Activated naive CD4-positive, alpha-beta T cell treated with anti-CD3 and anti-CD28 coated beads, Interleukin-2, amount 50 U/mL, for 24 hours (primary cell): Measurements from ENCODE around the gene CXCR6.

ENCODE experiments used
- H3K27ac Mint-ChIP-seq: one replicate; pipeline ENCODE4 v1.8.0; 2021; ENCODE audit warnings: mild to moderate bottlenecking, mixed read lengths
- H3K27me3 Mint-ChIP-seq: one replicate; pipeline ENCODE4 v1.8.0; 2021; ENCODE audit warnings: mixed read lengths
- H3K36me3 Mint-ChIP-seq: one replicate; pipeline ENCODE4 v1.8.0; 2021; ENCODE audit warnings: mixed read lengths
- H3K4me1 Mint-ChIP-seq: one replicate; pipeline ENCODE4 v1.8.0; 2021; ENCODE audit warnings: mixed read lengths
- H3K4me3 Mint-ChIP-seq: one replicate; pipeline ENCODE4 v1.8.0; 2021; ENCODE audit warnings: mild to moderate bottlenecking, mixed read lengths
- H3K9me3 Mint-ChIP-seq: one replicate; pipeline ENCODE4 v1.8.0; 2021; ENCODE audit warnings: mixed read lengths

The CXCR6 gene

DNA sequence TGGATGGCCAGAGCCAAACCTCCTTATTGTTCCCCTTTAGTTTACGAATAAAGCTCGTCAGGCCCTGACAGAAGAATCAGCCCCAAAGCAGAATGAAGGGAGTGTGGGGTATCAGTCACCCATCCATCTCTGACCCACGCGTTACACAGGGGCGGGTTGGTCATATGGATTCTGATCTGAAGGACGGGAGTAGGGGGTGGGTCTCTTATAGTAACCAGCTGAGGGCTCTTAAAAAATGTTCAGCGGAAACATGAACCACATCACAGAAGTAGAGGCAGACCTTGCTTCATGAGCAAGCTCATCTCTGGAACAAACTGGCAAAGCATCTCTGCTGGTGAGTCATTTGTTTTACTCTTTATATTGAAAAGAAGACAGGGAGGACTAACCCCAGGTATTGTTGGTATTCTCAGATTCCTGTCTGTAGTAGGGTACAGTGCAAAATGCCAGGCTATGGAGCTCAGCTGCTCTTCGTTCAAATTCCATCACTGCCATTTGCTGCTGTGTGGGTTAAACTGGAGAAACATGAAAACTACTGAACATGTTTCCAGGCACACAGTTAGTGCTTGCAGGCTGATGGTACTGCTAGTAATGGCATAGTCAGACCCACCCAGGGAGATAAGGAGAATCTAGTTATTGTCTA lies at the start of gene CXCR6:
TSS of gene CXCR6 (plus strand) at position 258 of the 640 bp plus-strand sequence. CDS start 3,018 bp downstream, outside the sequence.
- H3K4me3 Mint-ChIP-seq, result peak within 1 kb of the TSS; percentile 58
- H3K9me3 Mint-ChIP-seq, result no peaks in the 10 kb centered on the region
- no peaks in the 10 kb centered on the region for H3K27me3 Mint-ChIP-seq
- H3K27ac Mint-ChIP-seq, result peak within 1 kb of the TSS; percentile 12
- peaks cover 39% of the 10 kb centered on the region for H3K4me1 Mint-ChIP-seq
- peaks cover 15% of the 10 kb centered on the region for H3K36me3 Mint-ChIP-seq

DNA sequence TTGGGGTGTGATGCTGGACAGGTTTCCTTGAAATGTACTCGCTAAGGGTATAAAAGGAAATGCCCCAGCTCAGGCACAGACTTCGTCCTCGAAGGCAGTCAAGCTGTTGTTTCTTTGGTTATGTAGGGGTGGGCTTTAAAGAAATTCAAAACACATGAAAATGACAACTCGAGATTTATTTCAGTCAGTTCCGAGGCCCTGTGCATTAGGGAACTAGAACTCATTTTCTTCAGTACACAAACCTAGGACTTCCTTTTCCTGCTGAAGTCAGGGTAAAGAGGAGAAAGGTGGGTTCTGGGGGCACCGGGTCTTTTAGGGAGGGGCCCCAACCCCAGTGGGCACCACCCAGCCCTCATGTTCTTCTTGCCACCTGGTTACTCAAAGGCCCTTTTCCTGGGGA lies 49.2 kb upstream of the CXCR6 start:
- Mint-ChIP-seq H3K9me3 (no peaks in the 10 kb centered on the region), H3K36me3 (peaks cover 2% of the 10 kb centered on the region), H3K27ac (peak overlapping the region; percentile 48), H3K4me3 (no peak overlapping the region), H3K27me3 (no peaks in the 10 kb centered on the region), H3K4me1 (peaks cover 47% of the 10 kb centered on the region)

DNA sequence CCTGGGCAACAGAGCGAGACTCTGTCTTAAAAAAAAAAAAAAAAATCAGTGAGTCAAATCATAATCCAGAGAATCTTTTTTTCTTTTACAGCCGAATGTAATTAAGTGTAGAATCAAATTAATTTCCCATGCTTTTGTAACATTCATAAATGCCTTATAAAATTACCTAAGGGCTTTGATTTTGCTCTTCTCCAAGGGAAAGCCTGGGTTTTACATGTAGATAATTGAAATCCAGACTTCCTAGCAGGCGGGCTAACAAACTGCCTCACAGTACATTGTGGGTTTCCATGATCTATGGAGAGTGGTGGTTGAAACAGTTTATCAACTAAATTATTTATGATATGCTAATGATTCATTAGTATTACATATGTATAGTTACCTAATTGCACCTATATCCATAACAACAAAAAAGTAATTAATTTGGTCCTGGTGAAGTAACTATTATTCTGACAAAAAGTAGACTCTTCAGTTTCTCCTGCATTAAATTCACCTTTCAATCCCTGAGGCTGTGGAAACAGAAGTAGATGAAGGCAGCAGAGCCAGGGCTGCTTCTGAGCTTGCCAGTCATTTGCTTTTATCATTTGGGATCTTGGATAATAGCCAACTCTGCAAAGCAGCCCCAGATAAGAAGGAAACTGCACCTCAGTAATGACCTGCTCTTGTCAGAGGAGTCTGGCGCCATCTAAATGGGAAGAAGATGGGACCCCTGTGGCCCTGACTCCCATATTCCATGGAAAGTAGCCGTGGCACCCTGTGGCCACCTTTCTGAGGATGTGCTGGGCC lies 47.4 kb upstream of the CXCR6 start:
- H3K27ac Mint-ChIP-seq, result no peak overlapping the region
- no peaks in the 10 kb centered on the region for H3K9me3 Mint-ChIP-seq
- H3K36me3 Mint-ChIP-seq, result peaks cover 2% of the 10 kb centered on the region
- H3K27me3 Mint-ChIP-seq, result no peaks in the 10 kb centered on the region
- H3K4me1 Mint-ChIP-seq, result peaks cover 34% of the 10 kb centered on the region
- H3K4me3 Mint-ChIP-seq, result no peak overlapping the region

DNA sequence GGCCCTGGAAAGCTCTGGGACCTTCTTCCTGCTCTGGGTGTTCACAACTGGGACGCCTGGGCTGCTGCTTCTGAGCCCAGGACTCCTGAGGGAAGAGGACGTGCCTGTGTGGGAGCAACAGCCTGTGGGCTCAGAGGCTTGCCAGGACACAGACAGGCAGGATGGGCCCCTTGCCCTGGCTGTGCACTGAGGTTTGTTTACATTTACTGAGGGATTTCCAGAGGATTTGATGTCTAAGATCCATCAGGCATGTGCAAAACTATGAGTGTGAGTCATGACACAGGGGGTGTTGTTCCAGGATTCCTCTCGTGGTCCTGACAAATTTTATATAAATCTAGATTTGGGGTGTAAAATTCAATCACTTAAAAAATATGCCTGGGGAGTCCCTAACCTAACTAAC lies 46.3 kb upstream of the CXCR6 start:
- Mint-ChIP-seq H3K27ac (no peak overlapping the region), H3K4me1 (peaks cover 24% of the 10 kb centered on the region), H3K4me3 (no peak overlapping the region), H3K9me3 (no peaks in the 10 kb centered on the region), H3K27me3 (no peaks in the 10 kb centered on the region), H3K36me3 (peaks cover 2% of the 10 kb centered on the region)

DNA sequence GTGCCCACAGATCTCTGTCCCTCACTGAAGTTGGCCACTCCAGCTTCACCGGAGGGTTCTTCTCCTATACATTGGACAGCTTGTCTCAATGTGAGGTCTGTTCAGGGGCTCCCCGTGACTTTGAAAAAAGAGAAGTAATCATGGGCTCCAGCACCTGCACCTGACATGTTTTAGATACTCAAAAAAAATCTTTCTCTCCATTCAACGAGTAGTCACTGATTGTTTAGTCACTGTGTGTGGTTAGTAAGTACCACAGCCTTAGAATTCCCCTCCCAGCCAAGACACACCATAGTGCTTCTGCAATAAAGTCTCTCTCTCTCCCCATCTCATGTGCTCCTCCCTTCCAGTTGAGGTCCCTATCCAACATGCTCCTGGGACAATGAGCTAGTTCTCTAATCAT lies 38.3 kb upstream of the CXCR6 start:
- Mint-ChIP-seq H3K27me3 (no peaks in the 10 kb centered on the region), H3K9me3 (no peaks in the 10 kb centered on the region), H3K4me3 (no peak overlapping the region), H3K4me1 (peaks cover 18% of the 10 kb centered on the region), H3K36me3 (peaks cover 11% of the 10 kb centered on the region), H3K27ac (no peak overlapping the region)

DNA sequence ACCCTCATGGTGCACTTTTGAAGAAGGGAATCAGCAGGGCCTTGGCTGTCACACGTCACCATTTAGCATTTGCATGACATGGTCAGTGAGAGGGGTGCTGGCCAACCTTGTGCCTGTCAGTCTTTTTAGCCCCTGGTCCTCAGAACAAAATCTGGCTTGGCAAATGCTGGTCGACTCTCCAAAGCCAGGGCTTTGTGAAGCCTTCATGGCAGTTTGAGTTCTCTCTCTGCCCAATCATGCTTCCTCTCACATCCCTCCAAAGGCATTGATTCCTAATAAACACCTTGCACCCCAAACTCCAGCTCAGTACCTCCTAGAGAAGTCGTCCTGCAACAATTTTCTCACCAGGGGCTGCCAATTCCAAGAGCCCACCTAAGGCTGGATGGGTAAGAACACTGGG lies 37.5 kb upstream of the CXCR6 start:
- no peak overlapping the region for H3K4me3 Mint-ChIP-seq
- peaks cover 18% of the 10 kb centered on the region for H3K4me1 Mint-ChIP-seq
- no peaks in the 10 kb centered on the region for H3K27me3 Mint-ChIP-seq
- H3K27ac Mint-ChIP-seq, result no peak overlapping the region
- H3K9me3 Mint-ChIP-seq, result no peaks in the 10 kb centered on the region
- peaks cover 11% of the 10 kb centered on the region for H3K36me3 Mint-ChIP-seq

DNA sequence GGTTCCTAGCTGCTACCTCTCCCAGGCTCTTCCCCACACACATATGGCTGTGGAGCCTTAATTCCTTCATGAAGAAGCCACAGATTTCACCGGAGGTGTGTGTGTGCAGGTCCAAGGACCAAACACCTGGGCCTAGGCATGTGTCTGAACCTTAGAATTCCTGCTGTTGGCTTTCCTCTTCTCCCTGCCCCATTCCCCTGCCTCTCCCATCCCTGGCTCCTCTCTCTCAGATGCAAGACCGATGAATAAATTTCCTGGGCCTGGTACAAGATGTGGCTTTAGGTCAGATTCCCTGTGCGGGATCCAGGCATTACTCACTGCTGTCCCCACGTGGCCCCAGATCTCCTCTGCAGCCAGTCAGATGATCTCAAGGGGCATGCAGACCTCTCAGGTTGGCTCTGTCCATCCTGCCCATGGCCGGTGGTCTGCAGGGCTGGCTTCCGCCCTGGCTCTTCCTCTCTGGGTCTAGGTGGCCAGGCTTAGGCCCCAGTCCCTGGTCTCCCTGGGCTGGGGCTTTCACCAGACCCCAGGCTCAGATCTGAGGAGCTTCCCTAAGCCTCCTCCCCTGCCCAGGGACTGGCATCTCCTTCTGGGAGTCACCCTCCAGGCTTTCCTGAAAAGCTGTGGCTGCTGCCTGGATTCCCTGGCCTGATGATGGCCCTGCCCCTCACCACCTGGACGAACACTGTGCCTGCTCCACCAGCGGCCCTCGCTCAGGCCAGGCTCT lies 36.4 kb upstream of the CXCR6 start:
- H3K27ac Mint-ChIP-seq, result no peak overlapping the region
- no peaks in the 10 kb centered on the region for H3K27me3 Mint-ChIP-seq
- H3K9me3 Mint-ChIP-seq, result no peaks in the 10 kb centered on the region
- peaks cover 11% of the 10 kb centered on the region for H3K36me3 Mint-ChIP-seq
- H3K4me3 Mint-ChIP-seq, result no peak overlapping the region
- H3K4me1 Mint-ChIP-seq, result peaks cover 18% of the 10 kb centered on the region

DNA sequence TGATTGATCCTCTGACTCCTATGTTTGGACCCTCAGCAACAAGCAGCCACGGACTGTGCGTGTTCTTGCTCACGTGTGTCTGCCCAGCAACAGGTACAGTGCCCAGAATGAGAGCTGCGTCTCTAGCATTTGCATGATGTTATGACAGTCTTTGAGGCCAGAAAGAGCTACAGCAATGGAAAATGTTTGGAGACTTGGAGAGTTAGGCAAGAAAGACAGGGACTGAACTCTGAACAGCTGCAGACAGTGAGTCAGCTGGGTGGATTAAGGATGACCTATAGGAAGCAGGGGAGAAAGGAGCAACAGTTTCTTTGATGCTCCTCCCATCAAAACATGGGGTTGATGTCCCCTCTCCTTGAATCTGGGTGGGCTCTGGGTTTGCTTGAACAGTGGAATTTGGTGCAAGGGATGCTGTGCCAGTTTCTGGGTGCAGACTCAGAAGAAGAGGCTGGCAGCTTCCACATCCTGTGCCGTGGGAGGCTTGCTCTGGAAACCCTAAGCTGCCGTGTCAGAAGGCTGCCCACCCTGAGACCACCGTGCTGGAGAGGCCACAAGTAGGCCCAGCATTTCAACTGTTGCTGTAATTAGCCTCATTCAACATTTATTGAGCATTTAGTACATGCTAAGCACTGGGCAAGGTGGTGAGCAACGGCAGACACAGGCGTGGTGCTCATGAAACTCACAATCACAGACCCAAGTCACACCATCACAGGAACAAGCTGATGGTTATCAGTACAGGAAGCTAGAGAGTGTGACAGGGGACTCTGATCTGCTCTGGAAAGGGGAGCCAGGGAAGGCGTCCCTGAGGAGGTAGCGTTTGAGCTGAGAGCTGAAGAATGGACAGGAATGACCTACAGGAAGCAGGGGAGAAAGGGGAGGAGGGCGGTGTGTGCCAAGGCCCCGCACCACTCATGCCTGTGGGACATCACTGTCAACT lies 35.2 kb upstream of the CXCR6 start:
- no peak overlapping the region for H3K4me3 Mint-ChIP-seq
- peaks cover 18% of the 10 kb centered on the region for H3K4me1 Mint-ChIP-seq
- no peaks in the 10 kb centered on the region for H3K27me3 Mint-ChIP-seq
- no peak overlapping the region for H3K27ac Mint-ChIP-seq
- no peaks in the 10 kb centered on the region for H3K9me3 Mint-ChIP-seq
- peaks cover 11% of the 10 kb centered on the region for H3K36me3 Mint-ChIP-seq

DNA sequence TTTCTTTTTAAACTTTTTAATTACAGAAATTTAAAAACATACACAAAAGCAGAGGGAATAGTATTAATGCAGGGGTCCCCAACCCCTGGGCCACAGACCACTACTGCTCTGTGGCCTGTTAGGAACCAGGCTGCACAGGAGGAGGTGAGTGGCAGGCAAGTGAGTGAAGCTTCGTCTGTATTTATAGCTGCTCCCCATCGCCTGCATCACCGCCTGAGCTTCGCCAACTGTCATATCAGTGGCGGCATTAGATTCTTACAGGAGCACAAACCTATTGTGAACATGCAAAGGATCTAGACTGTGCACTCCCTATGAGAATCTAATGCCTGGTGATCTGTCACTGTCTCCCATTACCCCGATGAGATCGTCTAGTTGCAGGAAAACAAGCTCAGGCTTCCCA lies 34.5 kb upstream of the CXCR6 start:
- H3K4me3 Mint-ChIP-seq, result no peak overlapping the region
- H3K4me1 Mint-ChIP-seq, result peaks cover 18% of the 10 kb centered on the region
- no peaks in the 10 kb centered on the region for H3K9me3 Mint-ChIP-seq
- H3K36me3 Mint-ChIP-seq, result peaks cover 11% of the 10 kb centered on the region
- no peaks in the 10 kb centered on the region for H3K27me3 Mint-ChIP-seq
- H3K27ac Mint-ChIP-seq, result no peak overlapping the region

DNA sequence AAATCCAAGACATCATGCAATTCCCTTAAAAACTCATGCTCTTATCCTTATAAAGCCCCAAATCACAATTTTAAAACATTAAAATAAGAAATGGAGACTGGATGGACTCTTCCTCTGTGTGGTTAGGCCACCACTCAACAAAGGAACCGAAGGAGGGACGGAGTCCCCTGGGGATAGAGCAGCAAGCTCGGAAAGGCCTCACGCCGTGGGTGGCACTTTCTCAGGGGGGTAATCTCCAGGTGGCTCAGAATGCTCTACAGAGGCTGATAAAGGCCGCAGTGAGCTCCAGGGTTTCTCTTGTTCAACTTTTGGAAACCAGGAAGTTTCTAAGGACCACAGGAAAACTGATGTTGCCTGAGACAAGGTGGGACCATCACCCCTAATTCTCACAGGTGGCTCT lies 33.7 kb upstream of the CXCR6 start:
- peaks cover 11% of the 10 kb centered on the region for H3K36me3 Mint-ChIP-seq
- no peak overlapping the region for H3K27ac Mint-ChIP-seq
- H3K4me1 Mint-ChIP-seq, result peaks cover 18% of the 10 kb centered on the region
- no peaks in the 10 kb centered on the region for H3K9me3 Mint-ChIP-seq
- H3K27me3 Mint-ChIP-seq, result no peaks in the 10 kb centered on the region
- no peak overlapping the region for H3K4me3 Mint-ChIP-seq

DNA sequence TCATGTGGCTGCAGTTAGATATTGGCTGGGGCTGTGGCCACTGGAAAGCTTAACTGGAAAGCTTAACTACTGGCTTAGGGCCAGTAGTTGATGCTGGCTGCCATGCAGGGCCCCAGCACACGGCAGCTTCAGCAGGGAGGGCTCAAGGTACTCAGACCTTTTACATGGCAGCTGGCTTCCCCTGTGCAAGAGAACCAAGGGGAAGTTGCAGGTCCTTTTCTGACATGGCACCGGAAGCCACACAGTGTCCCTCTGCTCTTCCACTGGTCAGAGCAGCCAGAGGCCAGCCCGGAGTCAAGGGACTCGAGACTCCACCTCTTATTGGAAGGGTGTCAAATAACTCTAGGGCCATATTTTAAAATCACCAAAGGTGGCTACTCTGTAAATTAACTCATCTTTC lies 32.4 kb upstream of the CXCR6 start:
- Mint-ChIP-seq H3K27ac (no peak overlapping the region), H3K9me3 (no peaks in the 10 kb centered on the region), H3K4me1 (peaks cover 31% of the 10 kb centered on the region), H3K4me3 (no peak overlapping the region), H3K27me3 (no peaks in the 10 kb centered on the region), H3K36me3 (peaks cover 6% of the 10 kb centered on the region)

DNA sequence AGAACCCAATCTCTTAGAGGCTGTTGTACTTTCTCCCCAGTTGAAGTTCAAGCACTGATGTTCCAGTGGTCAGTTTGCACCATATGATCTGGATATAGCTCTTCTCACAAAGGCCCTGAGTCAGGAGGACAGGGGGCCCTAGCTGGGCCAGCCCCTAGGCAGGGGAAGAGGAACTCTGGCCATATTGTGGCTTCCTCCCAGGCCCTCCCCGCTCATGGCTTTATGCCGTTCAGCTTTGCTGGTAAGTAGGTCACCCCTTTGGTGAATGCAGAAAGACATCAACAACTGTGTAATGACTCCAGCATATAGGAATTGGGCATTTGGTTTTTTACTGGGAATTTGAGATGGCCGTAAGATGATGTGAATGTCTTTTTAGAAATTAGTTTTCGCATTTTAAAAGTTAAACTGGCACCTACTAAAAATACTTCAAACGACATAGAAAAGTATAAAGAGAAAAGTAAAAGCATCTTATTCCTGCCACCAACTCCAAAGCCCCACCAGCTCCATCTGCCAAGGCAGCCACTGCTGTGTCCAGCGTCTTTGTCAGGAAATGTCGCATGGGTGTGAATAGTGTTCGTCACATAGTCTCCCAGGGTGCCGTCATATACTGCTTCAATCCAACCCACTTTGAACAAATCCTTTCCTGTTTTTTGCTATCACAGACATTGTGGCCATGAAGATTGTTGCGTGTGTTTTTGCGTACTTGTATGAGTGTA lies 31.6 kb upstream of the CXCR6 start:
- Mint-ChIP-seq H3K4me1 (peaks cover 38% of the 10 kb centered on the region), H3K9me3 (no peaks in the 10 kb centered on the region), H3K36me3 (peaks cover 2% of the 10 kb centered on the region), H3K27ac (no peak overlapping the region), H3K4me3 (no peak overlapping the region), H3K27me3 (no peaks in the 10 kb centered on the region)

DNA sequence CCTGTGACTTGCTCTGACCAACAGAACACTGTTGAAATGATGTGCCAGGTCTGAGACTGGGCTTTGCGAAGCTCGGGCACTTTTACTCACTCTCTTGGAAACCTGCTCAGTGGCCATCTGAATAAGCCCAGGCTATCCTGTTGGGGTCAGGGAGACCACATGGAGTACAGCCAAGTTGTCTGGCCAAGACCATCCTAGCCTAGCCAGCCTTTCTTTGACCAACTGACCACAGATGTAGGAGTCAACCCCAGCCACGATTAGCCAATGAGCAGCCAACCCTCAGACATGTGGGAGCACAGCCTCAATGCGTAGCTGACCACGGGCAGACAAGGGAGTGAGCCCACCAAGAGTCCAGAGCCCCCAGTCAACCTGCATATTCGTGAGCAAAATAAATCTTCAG lies 30.8 kb upstream of the CXCR6 start:
- Mint-ChIP-seq H3K4me3 (no peak overlapping the region), H3K27ac (no peak overlapping the region), H3K9me3 (no peaks in the 10 kb centered on the region), H3K27me3 (no peaks in the 10 kb centered on the region), H3K4me1 (peaks cover 34% of the 10 kb centered on the region), H3K36me3 (peaks cover 2% of the 10 kb centered on the region)

DNA sequence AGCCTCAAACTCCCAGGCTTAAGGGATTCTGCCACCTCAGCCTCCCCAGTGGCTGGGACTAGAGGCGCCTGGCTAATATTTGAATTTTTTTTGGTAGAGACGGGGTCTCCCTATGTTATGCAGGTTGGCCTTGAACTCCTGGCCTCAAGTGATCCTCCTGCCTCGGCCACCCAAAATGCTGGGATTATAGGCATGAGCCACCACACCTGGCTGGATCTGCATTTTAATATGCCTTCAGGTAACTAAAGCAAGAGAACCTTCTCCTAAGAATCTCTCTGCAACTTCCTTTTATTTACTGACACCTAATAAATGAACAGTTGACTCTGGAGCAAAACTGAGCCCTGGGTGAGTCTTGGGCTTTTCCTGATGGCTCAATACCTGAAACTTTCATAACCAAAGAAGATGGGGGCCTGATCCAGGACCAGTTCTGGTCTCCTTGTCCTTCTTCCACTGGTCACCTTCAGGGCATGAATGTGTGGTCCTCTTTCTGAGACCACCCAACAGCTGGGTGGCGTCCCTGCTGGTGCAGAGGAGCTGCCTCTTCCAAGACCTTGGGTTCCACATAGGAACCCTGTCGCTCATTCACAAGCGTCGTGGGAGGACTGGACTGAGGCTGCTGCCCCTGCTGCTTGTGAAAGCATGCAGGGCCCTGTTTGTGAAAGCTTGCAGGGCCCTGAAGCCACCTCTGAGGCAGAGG lies 28.8 kb upstream of the CXCR6 start:
- Mint-ChIP-seq H3K4me3 (no peak overlapping the region), H3K9me3 (no peaks in the 10 kb centered on the region), H3K27ac (no peak overlapping the region), H3K36me3 (peaks cover 4% of the 10 kb centered on the region), H3K4me1 (peaks cover 19% of the 10 kb centered on the region), H3K27me3 (no peaks in the 10 kb centered on the region)
